NCI-H2227 treated with DMSO at 0.1 percent for 48 hours (cell line): ENCODE results near the gene ESR2.

ENCODE experiments used
- DNase-seq: peaks from one replicate; lab custom pipeline; 2025; lab: John Stamatoyannopoulos, UW

Gene ESR2

DNA sequence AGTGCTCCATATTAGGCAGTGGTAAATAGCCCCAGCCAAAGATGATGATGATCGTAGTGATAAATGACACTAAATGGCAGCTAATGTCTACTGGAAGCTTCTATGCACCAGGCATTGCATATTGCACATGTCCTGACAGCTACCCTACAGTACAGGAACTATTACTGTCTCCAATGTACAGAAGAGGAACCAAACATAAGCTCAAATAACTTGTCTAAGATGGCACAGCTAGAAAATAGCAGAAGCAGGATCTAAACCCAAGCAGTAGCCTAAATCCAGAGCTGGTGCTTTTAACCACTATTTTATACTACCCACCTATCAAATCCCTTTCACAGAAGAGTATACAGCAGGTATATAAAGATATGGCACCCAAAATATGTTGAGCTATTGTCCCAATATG is 28.9 kb downstream of the ESR2 start:
- DNase-seq: no peak

DNA sequence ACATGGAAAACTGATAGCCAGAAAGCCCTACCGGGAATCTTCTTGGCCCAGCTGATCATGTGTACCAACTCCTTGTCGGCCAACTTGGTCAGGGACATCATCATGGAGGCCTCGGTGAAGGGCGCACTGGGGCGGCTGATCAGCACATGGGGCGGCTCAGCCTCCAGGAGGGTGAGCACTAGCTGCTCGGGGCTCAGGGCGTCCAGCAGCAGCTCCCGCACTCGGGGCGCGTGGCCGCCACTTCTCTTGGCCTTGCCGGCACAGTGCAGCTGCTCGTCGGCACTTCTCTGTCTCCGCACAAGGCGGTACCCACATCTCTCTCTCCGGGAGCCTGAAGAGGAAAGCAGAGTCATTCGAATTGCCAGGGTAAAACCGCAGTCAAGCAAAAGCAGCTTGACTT is 33.8 kb downstream of the ESR2 start:
- no peak for DNase-seq

DNA sequence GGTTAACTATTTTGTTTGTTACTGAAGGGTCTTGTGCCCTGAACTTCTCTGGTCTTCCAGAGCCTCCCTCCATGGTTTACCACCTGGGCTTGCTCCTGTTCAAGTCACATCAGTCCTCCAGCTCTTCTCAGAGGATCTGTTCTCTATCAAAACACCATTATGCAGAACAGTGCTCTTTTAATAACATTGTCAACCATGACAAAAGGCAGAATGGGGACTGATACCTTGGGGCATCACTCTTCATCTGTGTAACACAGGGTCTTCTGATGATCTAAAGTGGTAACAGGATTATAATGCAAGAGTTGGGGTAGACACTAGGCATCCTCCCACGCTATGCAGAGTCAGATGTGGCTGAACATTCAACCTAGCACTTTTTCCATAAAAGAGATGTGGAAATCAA is 38.4 kb downstream of the ESR2 start:
- no peak for DNase-seq

DNA sequence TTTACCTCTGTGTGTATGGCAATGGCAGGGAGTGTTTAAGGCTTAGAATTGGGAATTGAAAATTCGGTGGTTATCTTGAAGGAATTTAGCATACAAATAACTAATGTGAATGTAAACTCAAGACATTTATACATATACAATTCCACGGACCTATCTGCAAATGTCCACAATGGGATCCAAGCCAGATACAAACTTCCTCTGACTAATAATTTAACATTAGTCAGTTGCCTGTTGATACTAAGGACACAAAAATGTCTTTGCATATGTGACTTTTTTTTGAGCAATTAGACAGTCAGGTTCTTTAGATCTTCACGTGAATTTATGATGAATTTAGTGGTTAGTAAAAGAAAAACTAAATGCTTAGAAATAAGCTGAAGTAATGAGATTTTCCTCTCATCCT is 40.5 kb downstream of the ESR2 start:
- DNase-seq: no peak

DNA sequence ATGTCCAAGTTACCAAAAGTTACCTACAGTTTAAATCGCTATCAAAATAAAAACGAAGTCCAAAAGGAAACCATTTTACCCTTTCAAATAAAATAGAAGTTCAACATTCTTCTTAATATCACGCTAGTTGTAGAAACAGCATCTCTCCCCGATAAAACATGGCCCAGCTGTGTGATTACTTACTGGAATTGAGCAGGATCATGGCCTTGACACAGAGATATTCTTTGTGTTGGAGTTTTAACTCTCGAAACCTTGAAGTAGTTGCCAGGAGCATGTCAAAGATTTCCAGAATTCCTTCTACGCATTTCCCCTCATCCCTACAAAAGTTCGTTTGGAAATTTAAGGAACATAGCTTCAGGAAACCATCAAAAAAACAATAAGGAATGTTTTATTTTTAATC is 44.8 kb downstream of the ESR2 start:
- DNase-seq: no peak

GRCh38 chr14:64248689-64249088 is 45.5 kb downstream of the ESR2 start:
- DNase-seq: no peak

DNA sequence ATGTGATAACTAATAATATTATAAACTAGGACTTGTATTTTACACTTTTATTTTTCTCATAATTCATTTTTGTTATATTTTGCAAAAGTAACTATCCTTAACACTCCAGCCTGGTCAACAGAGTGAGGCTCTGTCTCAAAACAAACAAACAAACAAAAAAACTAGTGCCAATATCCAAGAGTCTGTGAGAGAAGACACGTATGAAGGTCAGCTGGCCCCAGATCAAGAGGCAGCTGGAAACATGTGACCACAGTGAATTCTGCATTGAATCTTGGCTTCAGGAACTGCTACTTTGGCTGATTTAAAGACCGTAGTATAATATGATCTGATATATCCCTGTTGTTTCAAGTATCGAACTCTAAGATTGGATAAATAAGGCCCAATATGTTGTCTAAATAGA is 47.0 kb downstream of the ESR2 start:
- no peak for DNase-seq

GRCh38 chr14:64246688-64247087 is 47.5 kb downstream of the ESR2 start:
- DNase-seq: no peak

DNA sequence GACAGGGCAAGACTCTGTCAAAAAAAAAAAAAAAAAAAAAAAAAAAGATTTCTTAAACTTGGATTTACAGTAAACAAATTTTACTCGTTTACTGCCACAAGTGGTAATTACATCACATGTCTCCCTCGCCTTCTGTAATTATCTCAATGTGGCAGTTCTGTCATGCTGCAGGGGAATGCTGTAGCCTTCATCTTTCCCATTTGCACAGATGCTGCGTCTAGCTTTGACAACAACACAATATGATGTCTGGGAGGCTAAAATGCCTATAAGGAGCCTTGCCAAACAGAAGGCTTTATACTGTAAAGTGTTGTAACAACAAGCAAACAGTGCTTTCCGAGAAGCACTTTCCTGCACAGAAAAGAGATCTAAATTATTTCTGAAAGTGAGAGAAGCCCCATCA is 48.7 kb downstream of the ESR2 start:
- DNase-seq: no peak

- no peak for DNase-seq
Measured at GRCh38 chr14:64244279-64244678, 49.9 kb downstream of the ESR2 start.

DNA sequence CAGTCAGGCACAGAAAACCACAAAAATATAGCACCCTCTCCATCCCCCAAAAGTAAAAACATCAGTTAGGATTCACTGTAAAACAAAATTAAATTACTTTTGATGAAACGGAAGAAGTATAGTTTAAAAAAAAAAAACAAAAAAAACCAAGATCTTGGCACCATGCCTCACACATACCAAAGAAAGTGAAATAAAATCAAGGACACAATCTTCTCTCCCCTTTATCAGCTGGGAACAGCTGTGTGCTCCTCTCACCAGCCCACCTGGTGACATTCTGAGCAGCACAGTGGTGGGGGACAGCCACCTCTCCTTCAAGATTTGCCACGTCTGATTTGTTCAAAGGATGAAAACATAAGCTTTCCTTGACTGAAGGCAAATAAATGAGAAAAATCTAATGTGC is 55.5 kb downstream of the ESR2 start:
- no peak for DNase-seq

GRCh38 chr14:64238049-64238448 is 56.1 kb downstream of the ESR2 start:
- no peak for DNase-seq

DNA sequence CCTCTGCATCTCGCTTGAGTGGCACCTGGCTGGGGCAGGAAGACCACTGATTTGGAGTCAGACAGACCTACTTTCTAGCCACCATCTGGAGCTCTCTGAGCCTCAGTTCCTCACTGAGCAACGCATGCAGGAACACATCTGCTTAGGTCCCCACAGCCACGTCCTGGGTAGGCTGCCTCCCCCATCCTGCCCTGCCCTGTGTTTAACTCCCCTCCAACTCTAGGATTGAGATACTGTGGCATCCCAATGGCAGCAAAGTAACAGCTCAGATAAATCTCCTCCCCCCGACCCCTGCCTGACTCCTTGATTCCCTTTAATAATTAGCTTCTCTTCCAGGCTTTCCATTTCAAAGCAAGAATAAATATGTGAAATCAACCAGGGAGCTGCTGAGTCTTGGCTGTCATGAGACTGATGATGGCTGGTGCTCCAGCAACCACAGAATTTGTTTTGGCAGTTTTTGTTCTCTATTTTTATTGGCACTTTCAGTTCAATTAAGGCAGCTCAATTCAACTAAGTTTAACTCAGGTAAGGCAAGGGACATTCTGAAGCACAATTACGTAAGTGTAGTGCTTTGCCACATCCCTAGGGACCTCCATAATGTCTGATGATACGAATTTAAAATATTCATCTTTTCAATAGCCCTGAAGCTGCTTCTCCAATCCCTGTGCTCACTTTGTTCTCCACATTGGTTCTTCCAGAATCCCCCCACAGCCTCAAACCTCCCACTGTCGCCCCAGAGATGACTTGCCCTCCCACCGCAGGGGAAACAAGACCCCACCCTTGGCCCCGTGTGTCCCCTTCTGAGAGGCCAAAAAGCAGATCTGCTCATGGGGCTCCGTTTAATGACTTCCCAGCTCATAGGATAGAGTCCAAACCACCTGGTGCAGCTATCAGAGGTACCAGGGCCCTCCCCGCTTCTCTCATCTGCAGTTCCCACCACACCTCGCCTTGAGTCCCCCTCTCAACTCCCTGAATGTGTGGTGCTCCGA is 58.2 kb downstream of the ESR2 start:
- peak; percentile 23 for DNase-seq

GRCh38 chr14:64234877-64235651 is 59.1 kb downstream of the ESR2 start:
- peak; percentile 58 for DNase-seq

GRCh38 chr14:64233531-64234190 is 60.5 kb downstream of the ESR2 start:
- no peak for DNase-seq

GRCh38 chr14:64232944-64233343 is 61.2 kb downstream of the ESR2 start:
- DNase-seq: no peak

GRCh38 chr14:64232095-64232838 is 61.9 kb downstream of the ESR2 start:
- no peak for DNase-seq

GRCh38 chr14:64229489-64229888 is 64.7 kb downstream of the ESR2 start:
- no peak for DNase-seq

DNA sequence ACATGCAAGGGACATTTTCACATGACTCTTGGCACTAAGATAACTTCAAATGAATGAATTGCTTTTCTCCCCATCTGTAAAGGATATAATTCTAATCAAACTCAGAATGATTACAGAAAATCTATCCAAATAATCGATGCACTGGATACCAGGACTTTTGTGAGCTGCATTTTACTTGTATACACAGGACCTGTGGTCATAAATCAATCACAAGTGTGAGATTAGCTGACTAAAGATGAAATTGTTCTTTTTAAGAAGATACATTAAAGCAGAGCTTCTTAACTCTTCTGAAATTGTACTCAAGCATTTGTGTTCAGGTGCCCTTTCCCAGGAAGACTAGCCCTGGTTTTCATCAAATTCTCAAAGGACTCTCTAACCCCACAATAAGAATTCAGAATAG is 66.3 kb downstream of the ESR2 start:
- DNase-seq: no peak

GRCh38 chr14:64225151-64225757 is 68.9 kb downstream of the ESR2 start:
- DNase-seq: no peak

DNA sequence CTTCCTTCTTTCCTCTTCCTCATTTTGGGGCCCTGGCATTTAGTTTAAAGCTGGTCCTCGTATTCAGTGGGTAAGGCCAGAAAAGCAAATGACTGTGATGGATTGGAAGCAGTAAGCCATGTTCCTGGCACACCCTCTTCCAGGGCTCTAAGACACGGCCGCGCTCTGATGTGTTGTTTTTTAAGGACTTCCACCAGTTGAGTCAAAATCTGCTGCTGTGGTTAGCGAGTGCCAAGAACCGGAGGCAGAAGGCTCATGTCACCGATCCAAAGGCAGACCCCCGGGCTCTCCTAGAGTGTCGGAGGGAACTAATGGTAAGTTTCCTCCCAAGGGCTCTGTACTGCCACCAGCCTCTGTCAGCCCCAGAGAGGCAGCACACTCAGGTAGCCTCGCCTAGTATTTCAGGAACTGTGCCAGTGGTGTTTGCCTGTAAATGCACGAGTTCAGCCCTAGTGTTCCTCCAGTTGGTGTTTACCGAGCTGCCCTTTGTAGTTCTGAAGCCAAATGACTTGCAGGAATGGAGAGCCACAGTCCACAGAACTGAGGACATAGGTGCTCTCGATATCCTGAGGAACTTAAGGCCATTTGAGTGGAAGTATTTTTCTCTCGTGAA is 72.7 kb downstream of the ESR2 start:
- DNase-seq: no peak
